Fibroblast of pulmonary artery (primary cell): ENCODE measurements around the gene GNB1L.

Experiments
- DNase-seq: peaks from one replicate; pipeline ENCODE4 v3.0.0-alpha.2; 2010; ENCODE audit warnings: low read depth
- H3K4me3 ChIP-seq: replicated peaks from 2 replicates; pipeline ENCODE4 v1.5.1; 2011; ENCODE audit warnings: low read depth, mild to moderate bottlenecking, control low read depth, low read length, moderate library complexity
- CTCF ChIP-seq: IDR thresholded peaks from 2 replicates; pipeline ENCODE4 v1.5.1; 2011; ENCODE audit warnings: mild to moderate bottlenecking, control low read depth, low read length, inconsistent platforms; ENCODE audit errors: missing control alignments

The GNB1L gene

GRCh38 chr22:19812910-19813309 is 41.8 kb downstream of the GNB1L start:
- no peak for TF ChIP-seq CTCF
- H3K4me3 ChIP-seq = no peak overlapping the region
- no peak for DNase-seq

GRCh38 chr22:19811811-19812771 is 42.6 kb downstream of the GNB1L start:
- no peak for TF ChIP-seq CTCF
- DNase-seq = no peak
- no peak overlapping the region for H3K4me3 ChIP-seq

- no peak for TF ChIP-seq CTCF
- DNase-seq = no peak
- H3K4me3 ChIP-seq = no peak overlapping the region
Measured at GRCh38 chr22:19811211-19811621, 43.5 kb downstream of the GNB1L start.

- H3K4me3 ChIP-seq = no peak overlapping the region
- TF ChIP-seq CTCF = no peak
- peak; percentile 53 for DNase-seq
Measured at GRCh38 chr22:19810381-19811201, 44.1 kb downstream of the GNB1L start.

GRCh38 chr22:19809741-19810140 is 44.9 kb downstream of the GNB1L start:
- DNase-seq = no peak
- no peak for TF ChIP-seq CTCF

GRCh38 chr22:19808873-19809478 is 45.7 kb downstream of the GNB1L start:
- no peak overlapping the region for H3K4me3 ChIP-seq
- no peak for TF ChIP-seq CTCF
- DNase-seq = no peak

More at GRCh38 chr22:19809741-19810140, 44.9 kb downstream of the GNB1L start:
- H3K4me3 ChIP-seq = no peak overlapping the region
